H9 (cell line): ENCODE measurements around the gene DPYD. TPM values are rescaled to one million over a fixed set of nuclear protein-coding genes. Genes with fewer than 3 reads are reported as not detected.

ENCODE experiments used
- DNase-seq: peaks from one replicate; pipeline ENCODE4 v3.0.0-alpha.2; 2017
- H2AFZ ChIP-seq: one replicate; pipeline ENCODE4 v1.6.1; 2013; ENCODE audit warnings: mild to moderate bottlenecking, low read length, control low read depth, moderate library complexity
- H2AK5ac ChIP-seq: 2 replicates; pipeline ENCODE4 v1.6.1; 2013; ENCODE audit warnings: low read length, control low read depth, mixed read lengths; ENCODE audit not compliant: insufficient read length
- H2BK120ac ChIP-seq: one replicate; pipeline ENCODE4 v1.6.1; 2013; ENCODE audit warnings: low read depth, mild to moderate bottlenecking, low read length, control low read depth, inconsistent platforms; ENCODE audit not compliant: poor library complexity, severe bottlenecking
- H2BK12ac ChIP-seq: 2 replicates; pipeline ENCODE4 v1.6.1; 2013; ENCODE audit warnings: low read length, control low read depth, mixed read lengths, low read depth; ENCODE audit not compliant: insufficient read length
- H2BK15ac ChIP-seq: 2 replicates; pipeline ENCODE4 v1.6.1; 2013; ENCODE audit warnings: low read depth, low read length, control low read depth
- H2BK20ac ChIP-seq: one replicate; pipeline ENCODE4 v1.6.1; 2013; ENCODE audit warnings: low read depth, mild to moderate bottlenecking, low read length, control low read depth, inconsistent platforms; ENCODE audit not compliant: poor library complexity, severe bottlenecking
- H2BK5ac ChIP-seq: 2 replicates; pipeline ENCODE4 v1.6.1; 2013; ENCODE audit warnings: low read length, control low read depth, mixed read lengths; ENCODE audit not compliant: insufficient read length
- H3K14ac ChIP-seq: 2 replicates; pipeline ENCODE4 v1.6.1; 2013; ENCODE audit warnings: low read length, control low read depth; ENCODE audit not compliant: insufficient read depth
- H3K18ac ChIP-seq: 2 replicates; pipeline ENCODE4 v1.6.1; 2013; ENCODE audit warnings: low read depth, mild to moderate bottlenecking, mixed read lengths, low read length, control low read depth; ENCODE audit not compliant: insufficient read length
- H3K23ac ChIP-seq: 2 replicates; pipeline ENCODE4 v1.6.1; 2013; ENCODE audit warnings: low read length, control low read depth, mixed read lengths, low read depth; ENCODE audit not compliant: insufficient read length
- H3K23me2 ChIP-seq: 2 replicates; pipeline ENCODE4 v1.6.1; 2013; ENCODE audit warnings: low read depth, mild to moderate bottlenecking, mixed read lengths, low read length, control low read depth; ENCODE audit not compliant: insufficient read length, poor library complexity, severe bottlenecking
- H3K27ac ChIP-seq: 2 replicates; pipeline ENCODE4 v1.5.1; 2013; ENCODE audit warnings: low read length, control low read depth, mixed read lengths, low read depth; ENCODE audit not compliant: insufficient read length
- H3K27me3 ChIP-seq: 2 replicates; pipeline ENCODE4 v1.6.1; 2013; ENCODE audit warnings: low read length, control low read depth, inconsistent platforms; ENCODE audit not compliant: insufficient read depth
- H3K4ac ChIP-seq: 2 replicates; pipeline ENCODE4 v1.6.1; 2013; ENCODE audit warnings: low read depth, mild to moderate bottlenecking, control low read depth, inconsistent platforms, low read length, moderate library complexity
- H3K4me1 ChIP-seq: 2 replicates; pipeline ENCODE4 v1.6.1; 2013; ENCODE audit warnings: low read length, control low read depth, inconsistent platforms; ENCODE audit not compliant: insufficient read depth
- H3K4me2 ChIP-seq: 2 replicates; pipeline ENCODE4 v1.6.1; 2013; ENCODE audit warnings: low read length, control low read depth, mixed read lengths; ENCODE audit not compliant: insufficient read length, insufficient read depth
- H3K56ac ChIP-seq: 2 replicates; pipeline ENCODE4 v1.6.1; 2013; ENCODE audit warnings: low read depth, mild to moderate bottlenecking, mixed read lengths, low read length, control low read depth; ENCODE audit not compliant: insufficient read length
- H3K79me1 ChIP-seq: 2 replicates; pipeline ENCODE4 v1.6.1; 2013; ENCODE audit warnings: low read depth, mild to moderate bottlenecking, moderate library complexity, low read length, control low read depth, inconsistent platforms; ENCODE audit not compliant: insufficient read depth, poor library complexity, severe bottlenecking
- H3K79me2 ChIP-seq: 2 replicates; pipeline ENCODE4 v1.6.1; 2013; ENCODE audit warnings: low read length, control low read depth, inconsistent platforms; ENCODE audit not compliant: insufficient read depth
- H3K9ac ChIP-seq: 2 replicates; pipeline ENCODE4 v1.6.1; 2013; ENCODE audit warnings: low read length, control low read depth, mixed read lengths; ENCODE audit not compliant: insufficient read length; ENCODE audit errors: extremely low read depth
- H3K9me3 ChIP-seq: one replicate; pipeline ENCODE4 v1.6.1; 2013; ENCODE audit warnings: low read depth, low read length, inconsistent platforms; ENCODE audit not compliant: control insufficient read depth
- H3T11ph ChIP-seq: one replicate; pipeline ENCODE4 v1.6.1; 2013; ENCODE audit warnings: mild to moderate bottlenecking, low read length, control low read depth, inconsistent platforms
- H4K20me1 ChIP-seq: one replicate; pipeline ENCODE4 v1.6.1; 2013; ENCODE audit not compliant: control insufficient read depth, insufficient read length, insufficient read depth
- H4K5ac ChIP-seq: 2 replicates; pipeline ENCODE4 v1.6.1; 2013; ENCODE audit warnings: low read depth, mild to moderate bottlenecking, mixed read lengths, low read length, control low read depth; ENCODE audit not compliant: insufficient read length
- H4K8ac ChIP-seq: replicated peaks from 2 replicates; pipeline ENCODE4 v1.6.1; 2013; ENCODE audit warnings: low read length, control low read depth, mixed read lengths, low read depth; ENCODE audit not compliant: insufficient read length
- H4K91ac ChIP-seq: 2 replicates; pipeline ENCODE4 v1.6.1; 2013; ENCODE audit warnings: low read depth, mild to moderate bottlenecking, moderate library complexity, mixed read lengths, low read length, control low read depth; ENCODE audit not compliant: insufficient read length
- H3K27ac Mint-ChIP-seq, 3 experiments: 2 replicates in 2 of 3; 3 replicates in 1 of 3; pipeline ENCODE4 v1.8.0; 2020 to 2021; ENCODE audit warnings: mixed read lengths in 3 of 3, mild to moderate bottlenecking in 1 of 3, moderate library complexity in 1 of 3
- H3K27me3 Mint-ChIP-seq: 2 replicates; pipeline ENCODE4 v1.8.0; 2021; ENCODE audit warnings: low read depth, mild to moderate bottlenecking, moderate library complexity, mixed read lengths
- H3K36me3 Mint-ChIP-seq, 3 experiments: 2 replicates in 2 of 3; 3 replicates in 1 of 3; pipeline ENCODE4 v1.8.0; 2020 to 2021; ENCODE audit warnings: low read depth in 3 of 3, mixed read lengths in 3 of 3; ENCODE audit not compliant: insufficient read depth in 1 of 3
- H3K4me1 Mint-ChIP-seq, 2 experiments: 2 replicates each; pipeline ENCODE4 v1.8.0; 2020; ENCODE audit warnings: mixed read lengths in 2 of 2
- H3K4me3 Mint-ChIP-seq, 2 experiments: 2 replicates in 1 of 2; 3 replicates in 1 of 2; pipeline ENCODE4 v1.8.0; 2020 to 2021; ENCODE audit warnings: mild to moderate bottlenecking in 2 of 2, mixed read lengths in 2 of 2, moderate library complexity in 1 of 2
- H3K9me3 Mint-ChIP-seq, 2 experiments: 2 replicates in 1 of 2; 3 replicates in 1 of 2; pipeline ENCODE4 v1.8.0; 2020; ENCODE audit warnings: mild to moderate bottlenecking in 2 of 2, mixed read lengths in 2 of 2, moderate library complexity in 1 of 2
- WGBS: extraction: QIAGEN DNeasy Blood & Tissue Kit; methylation state at CpG from one replicate; pipeline ENCODE4 v1.1.7; 2013; ENCODE audit warnings: missing lambda C conversion rate, low lambda C conversion rate, mixed read lengths; ENCODE audit not compliant: insufficient read length; ENCODE audit errors: extremely low coverage; 5-methylcytosine and 5-hydroxymethylcytosine counted together
- total RNA-seq: library from RNA; stranded (reverse); gene quantifications from 2 replicates; pipeline ENCODE4 v1.2.1, GENCODE V29; 2021
- TF ChIP-seq, protein P1 (sequence below): fragments of 200-600 bp; sonication (generic); conservative IDR thresholded peaks from 3 replicates; pipeline ENCODE4 v1.8.0; 2021; ENCODE audit warnings: antibody characterized with exemption, mild to moderate bottlenecking

The DPYD gene
- total RNA-seq, 1 experiment from 2014 or later = 0.37 TPM

DNA sequence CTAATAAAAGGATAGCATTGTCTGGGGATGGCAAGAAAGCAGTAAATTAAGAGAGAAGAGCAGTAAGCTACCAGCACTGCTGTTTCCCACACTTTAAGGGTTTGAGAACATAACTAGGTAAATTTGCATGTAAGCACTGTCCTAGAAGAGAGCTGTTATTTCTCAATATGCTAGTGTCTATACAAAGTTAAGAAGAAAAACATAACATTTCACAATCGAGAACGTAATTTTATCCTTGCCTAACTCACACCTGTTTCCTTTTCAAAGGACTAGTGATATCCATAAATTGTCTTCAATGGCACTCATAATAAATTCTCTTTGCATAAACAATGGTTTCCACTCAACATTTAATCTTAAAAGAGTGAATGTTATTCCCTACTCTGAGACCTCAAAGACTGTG is 623.2 kb downstream of the DPYD start:
- H2BK120ac ChIP-seq = no peak overlapping the region
- no peaks in the 10 kb centered on the region for H3K27me3 ChIP-seq
- Mint-ChIP-seq H3K27ac (no peak overlapping the region), H3K9me3 (no peaks in the 10 kb centered on the region; a peak in 1 of 5 replicates), H3K36me3 (no peaks in the 10 kb centered on the region), H3K27me3 (no peaks in the 10 kb centered on the region), H3K4me3 (no peak overlapping the region), H3K4me1 (peaks cover 0 to under 1% of the 10 kb centered on the region in 2 experiments; a peak in 1 of 4 replicates)
- no peak overlapping the region for H2BK20ac ChIP-seq
- H4K91ac ChIP-seq = no peak overlapping the region
- H3K79me1 ChIP-seq = no peaks in the 10 kb centered on the region
- TF ChIP-seq, protein P1, sequence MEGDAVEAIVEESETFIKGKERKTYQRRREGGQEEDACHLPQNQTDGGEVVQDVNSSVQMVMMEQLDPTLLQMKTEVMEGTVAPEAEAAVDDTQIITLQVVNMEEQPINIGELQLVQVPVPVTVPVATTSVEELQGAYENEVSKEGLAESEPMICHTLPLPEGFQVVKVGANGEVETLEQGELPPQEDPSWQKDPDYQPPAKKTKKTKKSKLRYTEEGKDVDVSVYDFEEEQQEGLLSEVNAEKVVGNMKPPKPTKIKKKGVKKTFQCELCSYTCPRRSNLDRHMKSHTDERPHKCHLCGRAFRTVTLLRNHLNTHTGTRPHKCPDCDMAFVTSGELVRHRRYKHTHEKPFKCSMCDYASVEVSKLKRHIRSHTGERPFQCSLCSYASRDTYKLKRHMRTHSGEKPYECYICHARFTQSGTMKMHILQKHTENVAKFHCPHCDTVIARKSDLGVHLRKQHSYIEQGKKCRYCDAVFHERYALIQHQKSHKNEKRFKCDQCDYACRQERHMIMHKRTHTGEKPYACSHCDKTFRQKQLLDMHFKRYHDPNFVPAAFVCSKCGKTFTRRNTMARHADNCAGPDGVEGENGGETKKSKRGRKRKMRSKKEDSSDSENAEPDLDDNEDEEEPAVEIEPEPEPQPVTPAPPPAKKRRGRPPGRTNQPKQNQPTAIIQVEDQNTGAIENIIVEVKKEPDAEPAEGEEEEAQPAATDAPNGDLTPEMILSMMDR = no peak
- no peak overlapping the region for H3T11ph ChIP-seq
- H3K14ac ChIP-seq = no peak overlapping the region
- no peak overlapping the region for H2AFZ ChIP-seq
- no peak overlapping the region for H3K4me2 ChIP-seq
- no peak overlapping the region for H3K23ac ChIP-seq
- no peaks in the 10 kb centered on the region for H3K9me3 ChIP-seq
- no peak overlapping the region for H3K4ac ChIP-seq
- H2BK5ac ChIP-seq = no peak overlapping the region
- H3K9ac ChIP-seq = no peak overlapping the region
- no peak overlapping the region for H3K27ac ChIP-seq
- H3K79me2 ChIP-seq = no peaks in the 10 kb centered on the region
- no peak overlapping the region for H3K18ac ChIP-seq
- H3K4me1 ChIP-seq = no peaks in the 10 kb centered on the region
- no peaks in the 10 kb centered on the region for H3K23me2 ChIP-seq
- H2BK12ac ChIP-seq = no peak overlapping the region
- no peak overlapping the region for H2AK5ac ChIP-seq
- DNase-seq = no peak
- no peaks in the 10 kb centered on the region for H4K20me1 ChIP-seq
- no peak overlapping the region for H4K5ac ChIP-seq
- no CpG with 5 or more reads among the region's 2 CpGs for WGBS
- H2BK15ac ChIP-seq = no peak overlapping the region
- no peak overlapping the region for H4K8ac ChIP-seq
- H3K56ac ChIP-seq = no peak overlapping the region
